ENCODE data around the gene RBX1. TPM values are rescaled to one million over a fixed set of nuclear protein-coding genes. Genes with fewer than 3 reads are reported as not detected.
A peak's percentile ranks its signal among the peaks of the same experiment; 100 is the strongest.

RBX1 gene
- polyA plus RNA-seq, 3 donors = 42.7 to 247 (median 224) TPM

GRCh38 chr22:40951795-40952605 lies 822 bp downstream of the RBX1 start:
- peaks cover 26 to 40% of the 10 kb centered on the region in 2 donors for H3K36me3 ChIP-seq (replicated peaks in 1 of 2; ENCODE audit: control insufficient read depth in 1 of 2, insufficient read depth in 2 of 2, low read length in 2 of 2)
- peak overlapping the region; percentile 60 to 89 (median 77) for H3K4me3 ChIP-seq (replicated peaks in 1 of 3; ENCODE audit: low read depth in 2 of 3, low read length in 3 of 3)
- peak overlapping the region; percentile 86 to 91 for H3K27ac ChIP-seq (ENCODE audit: low read depth in 1 of 2, low read length in 2 of 2)
- peak overlapping the region; percentile 97 to 100 (median 100) for H3K27ac Mint-ChIP-seq
- H3K36me3 Mint-ChIP-seq = peaks cover 29 to 41% of the 10 kb centered on the region in 2 donors
- peak overlapping the region; percentile 77 for H3K9ac ChIP-seq (ENCODE audit: insufficient read depth, low read length, poor library complexity, severe bottlenecking)
- H3K9me3 ChIP-seq (replicated peaks in 1 of 2; ENCODE audit: control insufficient read depth in 1 of 2, insufficient read depth in 1 of 2, low read length in 2 of 2) = no peaks in the 10 kb centered on the region
- peaks cover 3% of the 10 kb centered on the region for H4K20me1 ChIP-seq (ENCODE audit: insufficient read depth, low read length)
- peaks cover 60% of the 10 kb centered on the region for H3K79me2 ChIP-seq (ENCODE audit: insufficient read depth, low read length)
- peak in 1 of 3 donors; percentile 15 for DNase-seq
- H3K4me3 Mint-ChIP-seq = peak overlapping the region; percentile 98 to 100
- TF ChIP-seq, protein P1, sequence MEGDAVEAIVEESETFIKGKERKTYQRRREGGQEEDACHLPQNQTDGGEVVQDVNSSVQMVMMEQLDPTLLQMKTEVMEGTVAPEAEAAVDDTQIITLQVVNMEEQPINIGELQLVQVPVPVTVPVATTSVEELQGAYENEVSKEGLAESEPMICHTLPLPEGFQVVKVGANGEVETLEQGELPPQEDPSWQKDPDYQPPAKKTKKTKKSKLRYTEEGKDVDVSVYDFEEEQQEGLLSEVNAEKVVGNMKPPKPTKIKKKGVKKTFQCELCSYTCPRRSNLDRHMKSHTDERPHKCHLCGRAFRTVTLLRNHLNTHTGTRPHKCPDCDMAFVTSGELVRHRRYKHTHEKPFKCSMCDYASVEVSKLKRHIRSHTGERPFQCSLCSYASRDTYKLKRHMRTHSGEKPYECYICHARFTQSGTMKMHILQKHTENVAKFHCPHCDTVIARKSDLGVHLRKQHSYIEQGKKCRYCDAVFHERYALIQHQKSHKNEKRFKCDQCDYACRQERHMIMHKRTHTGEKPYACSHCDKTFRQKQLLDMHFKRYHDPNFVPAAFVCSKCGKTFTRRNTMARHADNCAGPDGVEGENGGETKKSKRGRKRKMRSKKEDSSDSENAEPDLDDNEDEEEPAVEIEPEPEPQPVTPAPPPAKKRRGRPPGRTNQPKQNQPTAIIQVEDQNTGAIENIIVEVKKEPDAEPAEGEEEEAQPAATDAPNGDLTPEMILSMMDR (IDR thresholded peaks at IDR 0.05) = no peak
- H3K27me3 Mint-ChIP-seq (ENCODE audit: low read depth in 3 of 3) = no peaks in the 10 kb centered on the region
- peaks cover 14 to 22% of the 10 kb centered on the region in 2 donors for H3K4me1 ChIP-seq (ENCODE audit: control insufficient read depth in 1 of 2, insufficient read depth in 2 of 2, low read length in 2 of 2)
- H3K4me1 Mint-ChIP-seq = peaks cover 22% of the 10 kb centered on the region
- peaks cover 0 to 1% (median 0%) of the 10 kb centered on the region in 7 donors for H3K9me3 Mint-ChIP-seq
- no peaks in the 10 kb centered on the region for H3K27me3 ChIP-seq (ENCODE audit: control insufficient read depth in 2 of 2, insufficient read depth in 2 of 2, low read length in 2 of 2)
- WGBS (ENCODE audit: insufficient coverage) = 0% methylated on average over 11 of the region's 21 CpGs
- intact Hi-C loops (cut with micrococcal nuclease) = loop anchor here (1.0 to 10.0 kb wide), 3 partner anchors 69 to 253 kb away; partner anchors contain the start of gene L3MBTL2 (in 1 of the 2)
- peak overlapping the region; percentile 66 for H2AFZ ChIP-seq (ENCODE audit: insufficient read depth, low read depth, low read length, poor library complexity, severe bottlenecking)
- peak overlapping the region; percentile 84 for H3K4me2 ChIP-seq (replicated peaks; ENCODE audit: extremely low read depth, low read length, poor library complexity, severe bottlenecking)

GRCh38 chr22:40953471-40953870 lies 2.3 kb downstream of the RBX1 start:
- Histone ChIP-seq H2AFZ (ENCODE audit: insufficient read depth, low read depth, low read length, poor library complexity, severe bottlenecking) (no peak overlapping the region), H3K27ac (ENCODE audit: low read depth in 1 of 2, low read length in 2 of 2) (peak overlapping the region in 1 of 2 donors; percentile 91), H3K4me1 (ENCODE audit: control insufficient read depth in 1 of 2, insufficient read depth in 2 of 2, low read length in 2 of 2) (peaks cover 14 to 22% of the 10 kb centered on the region in 2 donors), H3K9me3 (replicated peaks in 1 of 2; ENCODE audit: control insufficient read depth in 1 of 2, insufficient read depth in 1 of 2, low read length in 2 of 2) (no peaks in the 10 kb centered on the region), H3K27me3 (ENCODE audit: control insufficient read depth in 2 of 2, insufficient read depth in 2 of 2, low read length in 2 of 2) (no peaks in the 10 kb centered on the region), H3K36me3 (replicated peaks in 1 of 2; ENCODE audit: control insufficient read depth in 1 of 2, insufficient read depth in 2 of 2, low read length in 2 of 2) (peaks cover 31 to 52% of the 10 kb centered on the region in 2 donors), H3K79me2 (ENCODE audit: insufficient read depth, low read length) (peaks cover 75% of the 10 kb centered on the region), H3K4me3 (replicated peaks in 1 of 3; ENCODE audit: low read depth in 2 of 3, low read length in 3 of 3) (no peak overlapping the region), H3K9ac (ENCODE audit: insufficient read depth, low read length, poor library complexity, severe bottlenecking) (no peak overlapping the region), H4K20me1 (ENCODE audit: insufficient read depth, low read length) (peaks cover 3% of the 10 kb centered on the region), H3K4me2 (replicated peaks; ENCODE audit: extremely low read depth, low read length, poor library complexity, severe bottlenecking) (no peak overlapping the region)
- DNase-seq = no peak
- Mint-ChIP-seq H3K27me3 (ENCODE audit: low read depth in 3 of 3) (no peaks in the 10 kb centered on the region), H3K4me1 (peaks cover 21% of the 10 kb centered on the region), H3K9me3 (peaks cover 0 to 2% (median 0%) of the 10 kb centered on the region in 7 donors), H3K4me3 (no peak overlapping the region), H3K36me3 (peaks cover 35 to 53% of the 10 kb centered on the region in 2 donors), H3K27ac (peak overlapping the region in 4 of 7 donors; percentile 31 to 99 (median 56))
- WGBS (ENCODE audit: insufficient coverage) = 50% methylated on average over 1 of the region's 2 CpGs
- intact Hi-C loops (cut with micrococcal nuclease) = loop anchor here in 1 of 2 donors (10.0 kb wide), 1 partner anchor 251 kb away; the partner anchor contains the start of gene L3MBTL2
- TF ChIP-seq, protein P1 (IDR thresholded peaks at IDR 0.05) = no peak
